T47D (cell line): ENCODE results near the gene HABP4.

Source experiments
- DNase-seq, 2 experiments: peaks; one replicate each; pipeline versions ENCODE4 v3.0.0 to v3.0.0-alpha.2; 2011 to 2012; ENCODE audit warnings: low read depth in 1 of 2, low spot score in 1 of 2
- JUND ChIP-seq: IDR thresholded peaks from 2 replicates; pipeline ENCODE4 v1.6.1; 2012; ENCODE audit warnings: low read depth
- in situ Hi-C: cut with HindIII; loops from 2 replicates; pipeline ENCODE4 v1.10.0; 2016; ENCODE audit warnings: low sequenced_read_pairs, low pct_unique_long_range_greater_than_20kb

Gene HABP4

GRCh38 chr9:96462541-96462940, 12.6 kb downstream of the HABP4 start:
- no peak for DNase-seq
- TF ChIP-seq JUND = no peak
- in situ Hi-C loops = no loop called here

- DNase-seq = no peak
- no peak for TF ChIP-seq JUND
- in situ Hi-C loops = no loop called here
These were observed 14.5 kb downstream of the HABP4 start for GRCh38 chr9:96464426-96464825.

- in situ Hi-C loops = no loop called here
- DNase-seq = no peak
- no peak for TF ChIP-seq JUND
These were observed 17.8 kb downstream of the HABP4 start for GRCh38 chr9:96467784-96468183.

- no peak for DNase-seq
- in situ Hi-C loops = no loop called here
- no peak for TF ChIP-seq JUND
These were observed 26.0 kb downstream of the HABP4 start for GRCh38 chr9:96476013-96476412.

GRCh38 chr9:96476591-96476990, 26.6 kb downstream of the HABP4 start:
- DNase-seq = no peak
- in situ Hi-C loops = no loop called here
- no peak for TF ChIP-seq JUND

GRCh38 chr9:96478829-96479371, 28.9 kb downstream of the HABP4 start:
- DNase-seq = no peak
- in situ Hi-C loops = no loop called here
- no peak for TF ChIP-seq JUND

GRCh38 chr9:96480736-96481135, 30.8 kb downstream of the HABP4 start:
- in situ Hi-C loops = no loop called here
- no peak for TF ChIP-seq JUND
- DNase-seq = no peak

GRCh38 chr9:96482476-96482875, 32.5 kb downstream of the HABP4 start:
- in situ Hi-C loops = no loop called here
- no peak for DNase-seq
- no peak for TF ChIP-seq JUND

GRCh38 chr9:96483197-96483596, 33.2 kb downstream of the HABP4 start:
- in situ Hi-C loops = no loop called here
- DNase-seq = no peak
- no peak for TF ChIP-seq JUND

GRCh38 chr9:96483733-96484390, 33.9 kb downstream of the HABP4 start:
- TF ChIP-seq JUND = no peak
- DNase-seq = no peak
- in situ Hi-C loops = no loop called here

- TF ChIP-seq JUND = no peak
- no peak for DNase-seq
- in situ Hi-C loops = no loop called here
These were observed 34.6 kb downstream of the HABP4 start for GRCh38 chr9:96484521-96484931.

GRCh38 chr9:96485280-96485679, 35.3 kb downstream of the HABP4 start:
- TF ChIP-seq JUND = no peak
- in situ Hi-C loops = no loop called here

GRCh38 chr9:96486386-96487028, 36.5 kb downstream of the HABP4 start:
- TF ChIP-seq JUND = no peak
- in situ Hi-C loops = no loop called here
- peak; percentile 6 to 9 for DNase-seq

More at GRCh38 chr9:96485280-96485679, 35.3 kb downstream of the HABP4 start:
- DNase-seq = no peak
